Measurements from ENCODE around the gene TPM1. TPM values are rescaled to one million over a fixed set of nuclear protein-coding genes. Genes with fewer than 3 reads are reported as not detected.

TPM1 gene
- total and polyA plus RNA-seq, 2 experiments from 2014 or later: 291 to 353 TPM

GRCh38 chr15:62999178-62999577, 43.4 kb upstream of the TPM1 start:
- Histone ChIP-seq H3K79me2 (no peaks in the 10 kb centered on the region), H3K27me3 (no peaks in the 10 kb centered on the region), H2AFZ (peak overlapping the region; percentile 14), H3K4me3 (no peak overlapping the region), H3K36me3 (replicated peaks; ENCODE audit: insufficient read depth, low read depth) (no peaks in the 10 kb centered on the region), H3K9me2 (replicated peaks; ENCODE audit: insufficient read depth) (no peaks in the 10 kb centered on the region), H3K9me3 (ENCODE audit: low read depth) (no peaks in the 10 kb centered on the region), H3K4me1 (ENCODE audit: insufficient read depth) (peaks cover 20% of the 10 kb centered on the region), H4K20me1 (ENCODE audit: insufficient read depth, poor library complexity, severe bottlenecking) (no peaks in the 10 kb centered on the region), H3K4me2 (no peak overlapping the region), H3K27ac (peak overlapping the region; percentile 75)
- 79% methylated on average over 4 of the region's 4 CpGs for WGBS (ENCODE audit: low lambda C conversion rate, missing lambda C conversion rate)
- no peak for DNase-seq (ENCODE audit: low spot score)
- no peak for TF ChIP-seq EZH2 (IDR thresholded peaks at IDR 0.05; ENCODE audit: borderline replicate concordance)
- TF ChIP-seq, protein P1, sequence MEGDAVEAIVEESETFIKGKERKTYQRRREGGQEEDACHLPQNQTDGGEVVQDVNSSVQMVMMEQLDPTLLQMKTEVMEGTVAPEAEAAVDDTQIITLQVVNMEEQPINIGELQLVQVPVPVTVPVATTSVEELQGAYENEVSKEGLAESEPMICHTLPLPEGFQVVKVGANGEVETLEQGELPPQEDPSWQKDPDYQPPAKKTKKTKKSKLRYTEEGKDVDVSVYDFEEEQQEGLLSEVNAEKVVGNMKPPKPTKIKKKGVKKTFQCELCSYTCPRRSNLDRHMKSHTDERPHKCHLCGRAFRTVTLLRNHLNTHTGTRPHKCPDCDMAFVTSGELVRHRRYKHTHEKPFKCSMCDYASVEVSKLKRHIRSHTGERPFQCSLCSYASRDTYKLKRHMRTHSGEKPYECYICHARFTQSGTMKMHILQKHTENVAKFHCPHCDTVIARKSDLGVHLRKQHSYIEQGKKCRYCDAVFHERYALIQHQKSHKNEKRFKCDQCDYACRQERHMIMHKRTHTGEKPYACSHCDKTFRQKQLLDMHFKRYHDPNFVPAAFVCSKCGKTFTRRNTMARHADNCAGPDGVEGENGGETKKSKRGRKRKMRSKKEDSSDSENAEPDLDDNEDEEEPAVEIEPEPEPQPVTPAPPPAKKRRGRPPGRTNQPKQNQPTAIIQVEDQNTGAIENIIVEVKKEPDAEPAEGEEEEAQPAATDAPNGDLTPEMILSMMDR (IDR thresholded peaks at IDR 0.05; ENCODE audit: poor library complexity): no peak
- TF ChIP-seq EZH2phosphoT487 (IDR thresholded peaks at IDR 0.05; ENCODE audit: low read depth, severe bottlenecking, unreplicated experiment): no peak

- peak overlapping the region; percentile 75 for H3K27ac ChIP-seq
- TF ChIP-seq, protein P1 (IDR thresholded peaks at IDR 0.05; ENCODE audit: poor library complexity): no peak
- no peak for TF ChIP-seq EZH2 (IDR thresholded peaks at IDR 0.05; ENCODE audit: borderline replicate concordance)
Measured at GRCh38 chr15:62999923-63000561, 42.5 kb upstream of the TPM1 start.

GRCh38 chr15:63000706-63001105, 41.8 kb upstream of the TPM1 start:
- TF ChIP-seq EZH2phosphoT487 (IDR thresholded peaks at IDR 0.05; ENCODE audit: low read depth, severe bottlenecking, unreplicated experiment) (no peak), EZH2 (IDR thresholded peaks at IDR 0.05; ENCODE audit: borderline replicate concordance) (no peak)
- TF ChIP-seq, protein P1 (IDR thresholded peaks at IDR 0.05; ENCODE audit: poor library complexity): no peak
- Histone ChIP-seq H3K4me2 (no peak overlapping the region), H4K20me1 (ENCODE audit: insufficient read depth, poor library complexity, severe bottlenecking) (no peaks in the 10 kb centered on the region), H3K27ac (no peak overlapping the region), H3K79me2 (no peaks in the 10 kb centered on the region), H3K36me3 (replicated peaks; ENCODE audit: insufficient read depth, low read depth) (no peaks in the 10 kb centered on the region), H3K27me3 (no peaks in the 10 kb centered on the region), H3K9me2 (replicated peaks; ENCODE audit: insufficient read depth) (no peaks in the 10 kb centered on the region), H2AFZ (no peak overlapping the region), H3K4me1 (ENCODE audit: insufficient read depth) (peaks cover 14% of the 10 kb centered on the region), H3K4me3 (no peak overlapping the region), H3K9me3 (ENCODE audit: low read depth) (no peaks in the 10 kb centered on the region)
- DNase-seq (ENCODE audit: low spot score): no peak
- WGBS (ENCODE audit: low lambda C conversion rate, missing lambda C conversion rate): 69% methylated on average over 3 of the region's 3 CpGs

More at GRCh38 chr15:62999923-63000561, 42.5 kb upstream of the TPM1 start:
- Histone ChIP-seq H3K4me3 (no peak overlapping the region), H2AFZ (no peak overlapping the region), H3K9me3 (ENCODE audit: low read depth) (no peaks in the 10 kb centered on the region), H3K27me3 (no peaks in the 10 kb centered on the region), H4K20me1 (ENCODE audit: insufficient read depth, poor library complexity, severe bottlenecking) (no peaks in the 10 kb centered on the region), H3K4me2 (no peak overlapping the region), H3K9me2 (replicated peaks; ENCODE audit: insufficient read depth) (no peaks in the 10 kb centered on the region), H3K79me2 (no peaks in the 10 kb centered on the region), H3K36me3 (replicated peaks; ENCODE audit: insufficient read depth, low read depth) (no peaks in the 10 kb centered on the region), H3K4me1 (ENCODE audit: insufficient read depth) (peaks cover 20% of the 10 kb centered on the region)
- WGBS (ENCODE audit: low lambda C conversion rate, missing lambda C conversion rate): 82% methylated on average over 12 of the region's 12 CpGs
- DNase-seq (ENCODE audit: low spot score): no peak
